Naive thymus-derived CD4-positive, alpha-beta T cell (primary cell): Measurements from ENCODE around the gene GRK4. TPM values are rescaled to one million over a fixed set of nuclear protein-coding genes. Genes with fewer than 3 reads are reported as not detected.
"Not testable (repeated sequence)": the region's sequence is repeated elsewhere in the genome, so short reads cannot be mapped to it uniquely, and the experiment has no call there.

ENCODE experiments used
- ATAC-seq: fragments of 150-1000 bp; cut with Tn5 transposase; 2 replicates; pipeline ENCODE4 v1.10.0; 2021; ENCODE audit warnings: mild to moderate bottlenecking, moderate library complexity
- CTCF ChIA-PET: fragments of 350-600 bp; sonication (Branson Sonifier 250); formaldehyde crosslinking; loops from one replicate; lab custom pipeline; 2021; ENCODE audit warnings: antibody characterized with exemption; lab: Charles Lee
- POLR2A ChIA-PET: fragments of 350-600 bp; sonication (Branson Sonifier 250); formaldehyde crosslinking; loops from one replicate; lab custom pipeline; 2021; ENCODE audit warnings: antibody characterized with exemption, inconsistent platforms; lab: Charles Lee
- DNase-seq, 9 donors: peaks; one replicate each; pipeline versions ENCODE4 v3.0.0 to v3.0.0-alpha.2; 2020 to 2022; ENCODE audit warnings: mixed read lengths in 1 of 9
- H3K27ac ChIP-seq: one replicate; pipeline ENCODE4 v1.7.0; 2013; ENCODE audit warnings: mild to moderate bottlenecking, low read depth, low read length, moderate library complexity
- H3K27me3 ChIP-seq, 2 donors: one replicate each; pipeline ENCODE4 v1.7.0; 2013; ENCODE audit warnings: low read length in 2 of 2, mild to moderate bottlenecking in 2 of 2, moderate library complexity in 2 of 2; ENCODE audit not compliant: control insufficient read depth in 2 of 2, insufficient read depth in 2 of 2
- H3K36me3 ChIP-seq, 3 experiments: 1 replicate in 2 of 3; 2 replicates in 1 of 3; pipeline ENCODE4 v1.7.0; 2013; ENCODE audit warnings: low read length in 3 of 3, mild to moderate bottlenecking in 3 of 3, moderate library complexity in 1 of 3; ENCODE audit not compliant: insufficient read depth in 3 of 3, control insufficient read depth in 2 of 3
- H3K4me1 ChIP-seq, 2 donors: one replicate each; pipeline ENCODE4 v1.7.0; 2013; ENCODE audit warnings: low read length in 2 of 2, mild to moderate bottlenecking in 2 of 2, moderate library complexity in 1 of 2; ENCODE audit not compliant: control insufficient read depth in 2 of 2, insufficient read depth in 2 of 2
- H3K4me3 ChIP-seq: 2 replicates; pipeline ENCODE4 v1.7.0; 2013; ENCODE audit warnings: mild to moderate bottlenecking, low read length
- H3K9me3 ChIP-seq, 3 experiments: 1 replicate in 2 of 3; 2 replicates in 1 of 3; pipeline ENCODE4 v1.7.0; 2013; ENCODE audit warnings: low read length in 3 of 3; ENCODE audit not compliant: control insufficient read depth in 2 of 3
- H3K27ac Mint-ChIP-seq, 9 donors: one replicate each; pipeline ENCODE4 v1.8.0; 2020 to 2022; ENCODE audit warnings: mixed read lengths in 9 of 9, mild to moderate bottlenecking in 8 of 9, moderate library complexity in 5 of 9, inconsistent platforms in 2 of 9
- H3K27me3 Mint-ChIP-seq, 5 donors: one replicate each; pipeline ENCODE4 v1.8.0; 2021 to 2022; ENCODE audit warnings: mixed read lengths in 5 of 5, mild to moderate bottlenecking in 1 of 5
- H3K36me3 Mint-ChIP-seq, 5 donors: one replicate each; pipeline ENCODE4 v1.8.0; 2020 to 2022; ENCODE audit warnings: mixed read lengths in 5 of 5, mild to moderate bottlenecking in 3 of 5, inconsistent platforms in 1 of 5
- H3K4me1 Mint-ChIP-seq, 7 donors: one replicate each; pipeline ENCODE4 v1.8.0; 2020 to 2022; ENCODE audit warnings: mixed read lengths in 7 of 7, mild to moderate bottlenecking in 3 of 7, inconsistent platforms in 1 of 7
- H3K4me3 Mint-ChIP-seq, 10 donors: one replicate each; pipeline ENCODE4 v1.8.0; 2020 to 2022; ENCODE audit warnings: mild to moderate bottlenecking in 10 of 10, mixed read lengths in 10 of 10, moderate library complexity in 6 of 10, inconsistent platforms in 2 of 10
- H3K9me3 Mint-ChIP-seq, 11 donors: one replicate each; pipeline ENCODE4 v1.8.0; 2020 to 2022; ENCODE audit warnings: mixed read lengths in 11 of 11, mild to moderate bottlenecking in 4 of 11, inconsistent platforms in 1 of 11, moderate library complexity in 1 of 11
- intact Hi-C, 2 donors: fragments of 100-400 bp; cut with micrococcal nuclease; formaldehyde crosslinking; loops; one replicate each; pipeline ENCODE4 v1.15.1; 2023
- polyA plus RNA-seq, 2 donors: library from polyadenylated mRNA; unstranded; fragments of 300-500 nt; fragmentation: Illumina TruSeq; gene quantifications; one replicate each; pipeline ENCODE4 v1.2.3, GENCODE V29; 2021
- total RNA-seq, 6 experiments: library from RNA in 5 of 6; stranded (reverse) in 5 of 6; gene quantifications; 1 replicate in 5 of 6; 2 replicates in 1 of 6; pipeline ENCODE4 v1.2.3 and lab custom pipeline; 2021 to 2026

GRK4 gene
- total and polyA plus RNA-seq, 7 experiments from 2014 or later = 1.7 to 4.0 (median 2.1) TPM

GRCh38 chr4:2955186-2956044, 8.0 kb upstream of the GRK4 start:
- H3K27me3 Mint-ChIP-seq = not testable (repeated sequence)

GRCh38 chr4:2958446-2958845, 4.9 kb upstream of the GRK4 start:
- ChIA-PET POLR2A (no interaction called here), CTCF (no interaction called here)
- intact Hi-C loops = no loop called here
- no peak overlapping the region for H3K4me3 ChIP-seq
- peaks cover 9 to 50% (median 13%) of the 10 kb centered on the region in 3 experiments for H3K36me3 ChIP-seq
- H3K9me3 Mint-ChIP-seq = peaks cover 0 to 6% (median 0%) of the 10 kb centered on the region in 11 donors
- no peaks in the 10 kb centered on the region for H3K27me3 ChIP-seq
- peaks cover 17 to 21% of the 10 kb centered on the region in 2 donors for H3K4me1 ChIP-seq
- peaks cover 4 to 32% (median 13%) of the 10 kb centered on the region in 5 donors for H3K36me3 Mint-ChIP-seq
- ATAC-seq (no peak), DNase-seq (no peak)
- peak overlapping the region in 3 of 9 donors; percentile 38 to 65 (median 65) for H3K27ac Mint-ChIP-seq
- peaks cover 20 to 64% (median 57%) of the 10 kb centered on the region in 7 donors for H3K4me1 Mint-ChIP-seq
- H3K27ac ChIP-seq = no peak overlapping the region
- H3K4me3 Mint-ChIP-seq = no peak overlapping the region
- H3K9me3 ChIP-seq = no peaks in the 10 kb centered on the region
- H3K27me3 Mint-ChIP-seq = no peaks in the 10 kb centered on the region

More at GRCh38 chr4:2955186-2956044, 8.0 kb upstream of the GRK4 start:
- CTCF ChIA-PET = interaction anchor here (1.3 kb wide), 1 partner anchor 193 kb away, joined by 3 read pairs; no protein-coding TSS in a partner anchor
- not testable (repeated sequence) for ATAC-seq, DNase-seq, H3K27me3 ChIP-seq, H3K9me3 Mint-ChIP-seq, H3K27ac ChIP-seq, H3K4me1 ChIP-seq, H3K4me3 ChIP-seq, H3K9me3 ChIP-seq
- H3K36me3 ChIP-seq = peaks cover 17 to 79% (median 24%) of the 10 kb centered on the region in 3 experiments
- H3K4me1 Mint-ChIP-seq = peaks cover 7 to 60% (median 43%) of the 10 kb centered on the region in 7 donors
- H3K4me3 Mint-ChIP-seq = peak overlapping the region in 2 of 10 donors; percentile 31 to 73
- peaks cover 4 to 51% (median 16%) of the 10 kb centered on the region in 5 donors for H3K36me3 Mint-ChIP-seq
- POLR2A ChIA-PET = interaction anchor here (0.5 to 1.5 kb wide), 4 partner anchors 8 to 62 kb away, joined by 3 to 6 read pairs (median 3); partner anchors contain the start of genes GRK4 and NOP14
- H3K27ac Mint-ChIP-seq = peak overlapping the region in 5 of 9 donors; percentile 41 to 95 (median 59)
- intact Hi-C loops = loop anchor here in 1 of 2 donors (2.0 kb wide), 2 partner anchors 191 to 199 kb away; partner anchors contain the start of gene TNIP2

GRCh38 chr4:2960450-2960849, 2.9 kb upstream of the GRK4 start:
- H3K4me1 ChIP-seq = peaks cover 19 to 21% of the 10 kb centered on the region in 2 donors
- intact Hi-C loops = loop anchor here (5.0 kb wide), 6 partner anchors 332 to 1613 kb away; partner anchors contain the start of genes RGS12 (in 2 of the 2), HAUS3 (in 1 of the 2), MXD4 (in 1 of the 2) and POLN (in 1 of the 2)
- H3K27ac ChIP-seq, H3K27me3 ChIP-seq, ATAC-seq, DNase-seq, H3K9me3 Mint-ChIP-seq, H3K9me3 ChIP-seq, H3K27me3 Mint-ChIP-seq, H3K4me3 ChIP-seq: not testable (repeated sequence)
- peaks cover 26 to 60% (median 56%) of the 10 kb centered on the region in 7 donors for H3K4me1 Mint-ChIP-seq
- H3K4me3 Mint-ChIP-seq = peak overlapping the region in 4 of 10 donors; percentile 23 to 75 (median 56)
- ChIA-PET POLR2A (interaction anchor here (0.6 kb wide), 1 partner anchor 10 kb away, joined by 4 read pairs; no protein-coding TSS in a partner anchor), CTCF (interaction anchor here (0.7 kb wide), 1 partner anchor 16 kb away, joined by 5 read pairs; no protein-coding TSS in a partner anchor)
- H3K36me3 Mint-ChIP-seq = peaks cover 4 to 21% (median 12%) of the 10 kb centered on the region in 5 donors
- peak overlapping the region in 6 of 9 donors; percentile 65 to 88 (median 75) for H3K27ac Mint-ChIP-seq
- H3K36me3 ChIP-seq = peaks cover 7 to 35% (median 13%) of the 10 kb centered on the region in 3 experiments

- H3K36me3 ChIP-seq = peaks cover 0 to 25% (median 4%) of the 10 kb centered on the region in 3 experiments
- ATAC-seq (no peak), DNase-seq (peak in 1 of 9 donors; percentile 22)
- Mint-ChIP-seq H3K4me3 (peak overlapping the region; percentile 82 to 95 (median 90)), H3K27ac (peak overlapping the region in 8 of 9 donors; percentile 56 to 93 (median 86)), H3K27me3 (peaks cover 0 to 2% (median 0%) of the 10 kb centered on the region in 5 donors), H3K9me3 (peaks cover 0 to 6% (median 0%) of the 10 kb centered on the region in 11 donors), H3K4me1 (peaks cover 25 to 55% (median 49%) of the 10 kb centered on the region in 7 donors), H3K36me3 (peaks cover 3 to 16% (median 11%) of the 10 kb centered on the region in 5 donors)
- intact Hi-C loops = loop anchor here (5.0 kb wide), 6 partner anchors 331 to 1614 kb away; partner anchors contain the start of genes RGS12 (in 2 of the 2), HAUS3 (in 1 of the 2), MXD4 (in 1 of the 2) and POLN (in 1 of the 2)
- peak overlapping the region; percentile 51 for H3K4me3 ChIP-seq
- CTCF ChIA-PET = interaction anchor here (0.7 kb wide), 1 partner anchor 698 kb away, joined by 3 read pairs; no protein-coding TSS in a partner anchor
- no peaks in the 10 kb centered on the region for H3K27me3 ChIP-seq
- H3K27ac ChIP-seq = peak overlapping the region; percentile 84
- no peaks in the 10 kb centered on the region for H3K9me3 ChIP-seq
- POLR2A ChIA-PET = interaction anchor here (0.6 to 3.6 kb wide), 3 partner anchors 12 to 188 kb away, joined by 3 to 26 read pairs (median 3); no protein-coding TSS in a partner anchor
- peaks cover 18 to 19% of the 10 kb centered on the region in 2 donors for H3K4me1 ChIP-seq
Measured at GRCh38 chr4:2961421-2961810, 2.0 kb upstream of the GRK4 start.

GRCh38 chr4:2961811-2962441, 1.4 kb upstream of the GRK4 start:
- Mint-ChIP-seq H3K36me3 (peaks cover 0 to 13% (median 8%) of the 10 kb centered on the region in 5 donors), H3K27ac (peak overlapping the region; percentile 60 to 93 (median 85)), H3K4me1 (peaks cover 25 to 52% (median 46%) of the 10 kb centered on the region in 7 donors), H3K27me3 (peaks cover 0 to 2% (median 0%) of the 10 kb centered on the region in 5 donors), H3K4me3 (peak overlapping the region; percentile 82 to 95 (median 90)), H3K9me3 (peaks cover 0 to 6% (median 0%) of the 10 kb centered on the region in 11 donors)
- intact Hi-C loops = loop anchor here (1.0 to 5.0 kb wide), 10 partner anchors 8 to 1615 kb away; partner anchors contain the start of genes RGS12 (in 2 of the 2), CFAP99 (in 1 of the 2), HAUS3 (in 1 of the 2) and MXD4 (in 1 of the 2)
- ATAC-seq (peak; percentile 12), DNase-seq (peak in 7 of 9 donors; percentile 24 to 73 (median 43))
- H3K27ac ChIP-seq = peak overlapping the region; percentile 84
- H3K36me3 ChIP-seq = peaks cover 0 to 20% (median 0%) of the 10 kb centered on the region in 3 experiments
- no peaks in the 10 kb centered on the region for H3K9me3 ChIP-seq
- CTCF ChIA-PET = interaction anchor here (0.7 kb wide), 1 partner anchor 699 kb away, joined by 3 read pairs; no protein-coding TSS in a partner anchor
- peaks cover 18 to 19% of the 10 kb centered on the region in 2 donors for H3K4me1 ChIP-seq
- H3K4me3 ChIP-seq = peak overlapping the region; percentile 98
- POLR2A ChIA-PET = interaction anchor here (0.6 to 3.6 kb wide), 6 partner anchors 12 to 188 kb away, joined by 3 to 26 read pairs (median 3); no protein-coding TSS in a partner anchor
- H3K27me3 ChIP-seq = no peaks in the 10 kb centered on the region
